SK-N-SH (cell line): ENCODE measurements around the gene FAM117B.

Experiments
- CTCF ChIP-seq: fragments of 200-600 bp; sonication (generic); IDR thresholded peaks from 2 replicates; pipeline ENCODE4 v1.6.1; 2017; ENCODE audit warnings: antibody characterized with exemption, mild to moderate bottlenecking, moderate library complexity
- ELF1 ChIP-seq: IDR thresholded peaks from 2 replicates; pipeline ENCODE4 v1.4.0; 2012
- FOXM1 ChIP-seq: IDR thresholded peaks from 2 replicates; pipeline ENCODE4 v1.4.0; 2012; ENCODE audit warnings: low read depth, mild to moderate bottlenecking
- GABPA ChIP-seq: IDR thresholded peaks from 2 replicates; pipeline ENCODE4 v1.4.0; 2012; ENCODE audit warnings: low read depth, mild to moderate bottlenecking
- NRF1 ChIP-seq: IDR thresholded peaks from 2 replicates; pipeline ENCODE4 v1.6.1; 2012; ENCODE audit warnings: low read depth, mild to moderate bottlenecking, low read length
- PBX3 ChIP-seq: IDR thresholded peaks from 2 replicates; pipeline ENCODE4; 2012
- POLR2AphosphoS5 ChIP-seq: IDR thresholded peaks from 2 replicates; pipeline ENCODE4 v1.6.1; 2012; ENCODE audit warnings: low read depth, low read length
- RCOR1 ChIP-seq: fragments of 150-350 bp; IDR thresholded peaks from 2 replicates; pipeline ENCODE4 v1.6.1; 2017; ENCODE audit warnings: antibody characterized with exemption, low read length
- REST ChIP-seq: IDR thresholded peaks from 2 replicates; pipeline ENCODE4 v1.6.1; 2012; ENCODE audit warnings: mild to moderate bottlenecking, low read depth, low read length, moderate library complexity
- SMC3 ChIP-seq: IDR thresholded peaks from 2 replicates; pipeline ENCODE4 v1.6.1; 2012; ENCODE audit warnings: low read depth, low read length, improper control_type of control experiment
- TAF1 ChIP-seq: IDR thresholded peaks from 2 replicates; pipeline ENCODE4 v1.6.1; 2012; ENCODE audit warnings: low read depth, mild to moderate bottlenecking, low read length, moderate library complexity, borderline replicate concordance
- YY1 ChIP-seq: IDR thresholded peaks from 2 replicates; pipeline ENCODE4 v1.4.0; 2012; ENCODE audit warnings: low read depth, mild to moderate bottlenecking
- ZBTB33 ChIP-seq: IDR thresholded peaks from 2 replicates; pipeline ENCODE4 v1.4.0; 2012; ENCODE audit warnings: low read depth, borderline replicate concordance

GRCh38 chr2:202758604-202759003 lies 123.8 kb downstream of the FAM117B start:
- TF ChIP-seq POLR2AphosphoS5 = no peak
- no peak for TF ChIP-seq SMC3
- TF ChIP-seq CTCF = no peak
- TF ChIP-seq NRF1 = no peak
- TF ChIP-seq FOXM1 = no peak
- TF ChIP-seq RCOR1 = no peak
- TF ChIP-seq TAF1 = no peak
- no peak for TF ChIP-seq YY1
- no peak for TF ChIP-seq ZBTB33
- no peak for TF ChIP-seq GABPA
- TF ChIP-seq PBX3 = no peak
- TF ChIP-seq REST = no peak
- TF ChIP-seq ELF1 = no peak
